Measurements from ENCODE around the gene CALHM6. TPM values are rescaled to one million over a fixed set of nuclear protein-coding genes. Genes with fewer than 3 reads are reported as not detected.

CALHM6 gene
- total RNA-seq, 4 donors from 2014 or later = 1.3 to 2.9 (median 2.3) TPM

- Histone ChIP-seq H3K27ac (no peak overlapping the region), H3K4me1 (no peaks in the 10 kb centered on the region), H3K27me3 (no peaks in the 10 kb centered on the region), H3K36me3 (no peaks in the 10 kb centered on the region), H3K4me3 (replicated peaks in 1 of 3) (no peak overlapping the region), H3K9me3 (no peaks in the 10 kb centered on the region)
- intact Hi-C loops (cut with DNase I) = no loop called here
- no peak for DNase-seq
- no peak for TF ChIP-seq CTCF (IDR thresholded peaks at IDR 0.05)
Observed at GRCh38 chr6:116431964-116432595, 29.1 kb upstream of the CALHM6 start.

- TF ChIP-seq POLR2A (IDR thresholded peaks at IDR 0.05) = no peak
- TF ChIP-seq CTCF (IDR thresholded peaks at IDR 0.05) = no peak
- H3K4me3 ChIP-seq (replicated peaks in 1 of 3) = no peak overlapping the region
- no peak for DNase-seq
- no peak overlapping the region for H3K27ac ChIP-seq
- WGBS, 2 donors = 88 to 91% methylated on average over 4 of the region's 4 CpGs
- H3K4me1 ChIP-seq = no peaks in the 10 kb centered on the region
- no peaks in the 10 kb centered on the region for H3K9me3 ChIP-seq
- intact Hi-C loops (cut with DNase I) = no loop called here
- no peaks in the 10 kb centered on the region for H3K36me3 ChIP-seq
- H3K27me3 ChIP-seq = no peaks in the 10 kb centered on the region
Observed at GRCh38 chr6:116433206-116433712, 27.9 kb upstream of the CALHM6 start.

- no peak overlapping the region for H3K27ac ChIP-seq
- H3K4me3 ChIP-seq (replicated peaks in 1 of 3) = no peak overlapping the region
- no peaks in the 10 kb centered on the region for H3K36me3 ChIP-seq
- no peak for TF ChIP-seq CTCF (IDR thresholded peaks at IDR 0.05)
- no peak for TF ChIP-seq POLR2A (IDR thresholded peaks at IDR 0.05)
- WGBS, 2 donors = 93 to 97% methylated on average over 1 of the region's 1 CpG
- intact Hi-C loops (cut with DNase I) = no loop called here
- H3K9me3 ChIP-seq = no peaks in the 10 kb centered on the region
- no peaks in the 10 kb centered on the region for H3K27me3 ChIP-seq
- H3K4me1 ChIP-seq = peaks cover 0 to 5% of the 10 kb centered on the region in 2 donors
- no peak for DNase-seq
Observed at GRCh38 chr6:116434056-116434725, 27.0 kb upstream of the CALHM6 start.

- WGBS, 2 donors = 95 to 97% methylated on average over 7 of the region's 7 CpGs
- Histone ChIP-seq H3K4me1 (peaks cover 0 to 8% of the 10 kb centered on the region in 2 donors), H3K36me3 (no peaks in the 10 kb centered on the region), H3K9me3 (no peaks in the 10 kb centered on the region), H3K4me3 (replicated peaks in 1 of 3) (no peak overlapping the region), H3K27me3 (no peaks in the 10 kb centered on the region), H3K27ac (no peak overlapping the region)
- intact Hi-C loops (cut with DNase I) = no loop called here
- TF ChIP-seq CTCF (IDR thresholded peaks at IDR 0.05) (no peak), POLR2A (IDR thresholded peaks at IDR 0.05) (no peak)
- DNase-seq = no peak
Observed at GRCh38 chr6:116436586-116436985, 24.6 kb upstream of the CALHM6 start.

- intact Hi-C loops (cut with DNase I) = no loop called here
- Histone ChIP-seq H3K27ac (no peak overlapping the region), H3K4me3 (replicated peaks in 1 of 3) (no peak overlapping the region), H3K27me3 (no peaks in the 10 kb centered on the region), H3K9me3 (no peaks in the 10 kb centered on the region), H3K36me3 (no peaks in the 10 kb centered on the region), H3K4me1 (peaks cover 0 to 8% of the 10 kb centered on the region in 2 donors)
- no peak for TF ChIP-seq CTCF (IDR thresholded peaks at IDR 0.05)
- no peak for DNase-seq
Observed at GRCh38 chr6:116437656-116438055, 23.5 kb upstream of the CALHM6 start.

Data from thyroid gland (tissue), 4 donors.